Measurements from ENCODE around the gene ZNF426. TPM values are rescaled to one million over a fixed set of nuclear protein-coding genes. Genes with fewer than 3 reads are reported as not detected.

The ZNF426 gene
- total and polyA plus RNA-seq, 2 donors, result 5.0 to 11.1 TPM

GRCh38 chr19:9523885-9524474, 14.5 kb downstream of the ZNF426 start:
- no peaks in the 10 kb centered on the region for H3K27me3 ChIP-seq (ENCODE audit: control insufficient read depth in 2 of 2, insufficient read depth in 1 of 2, low read length in 1 of 2)
- H3K9me3 ChIP-seq (ENCODE audit: control insufficient read depth in 2 of 2, insufficient read depth in 1 of 2, low read length in 1 of 2), result peaks cover 25 to 50% of the 10 kb centered on the region in 2 donors
- peak in 1 of 9 donors; percentile 4 for DNase-seq (ENCODE audit: low read depth in 6 of 9, low spot score in 9 of 9)
- H3K27ac ChIP-seq (ENCODE audit: low read depth in 1 of 2, low read length in 1 of 2), result no peak overlapping the region
- 97% methylated on average over 1 of the region's 1 CpG for WGBS
- no peaks in the 10 kb centered on the region for H3K4me1 ChIP-seq (ENCODE audit: control insufficient read depth in 2 of 2, insufficient read depth in 2 of 2, low read length in 2 of 2)
- H3K4me3 ChIP-seq (ENCODE audit: low read length in 2 of 2), result no peak overlapping the region
- peaks cover 10 to 16% of the 10 kb centered on the region in 2 donors for H3K36me3 ChIP-seq (ENCODE audit: control insufficient read depth in 2 of 2, insufficient read depth in 2 of 2, low read length in 1 of 2)

DNA sequence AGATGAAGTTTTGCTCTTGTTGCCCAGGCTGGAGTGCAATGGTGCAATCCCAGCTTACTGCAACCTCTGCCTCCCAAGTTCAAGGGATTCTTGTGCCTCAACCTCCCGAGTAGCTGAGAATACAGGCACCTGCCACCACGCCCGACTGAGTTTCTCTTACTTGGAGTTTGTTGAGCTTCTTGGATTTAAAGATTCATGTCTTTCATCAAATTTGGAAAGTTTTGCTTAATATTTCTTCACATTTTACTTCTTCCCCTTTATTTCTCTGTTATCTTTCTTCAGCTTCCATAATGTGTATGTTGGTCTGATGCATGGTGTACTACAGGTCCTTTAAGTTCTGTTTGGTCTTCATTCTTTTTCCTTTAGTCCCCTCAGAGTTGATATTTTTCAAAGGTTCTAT, 31.2 kb downstream of the ZNF426 start:
- no peaks in the 10 kb centered on the region for H3K36me3 ChIP-seq (ENCODE audit: control insufficient read depth in 2 of 2, insufficient read depth in 2 of 2, low read length in 1 of 2)
- H3K4me1 ChIP-seq (ENCODE audit: control insufficient read depth in 2 of 2, insufficient read depth in 2 of 2, low read length in 2 of 2), result no peaks in the 10 kb centered on the region
- no peak overlapping the region for H3K27ac ChIP-seq (ENCODE audit: low read depth in 1 of 2, low read length in 1 of 2)
- H3K4me3 ChIP-seq (ENCODE audit: low read length in 2 of 2), result no peak overlapping the region
- no peaks in the 10 kb centered on the region for H3K27me3 ChIP-seq (ENCODE audit: control insufficient read depth in 2 of 2, insufficient read depth in 1 of 2, low read length in 1 of 2)
- peaks cover 1 to 15% of the 10 kb centered on the region in 2 donors for H3K9me3 ChIP-seq (ENCODE audit: control insufficient read depth in 2 of 2, insufficient read depth in 1 of 2, low read length in 1 of 2)
- whole genome bisulfite sequencing, result 91% methylated on average over 3 of the region's 3 CpGs
- no peak for DNase-seq (ENCODE audit: low read depth in 6 of 9, low spot score in 9 of 9)

- no peaks in the 10 kb centered on the region for H3K4me1 ChIP-seq (ENCODE audit: control insufficient read depth in 2 of 2, insufficient read depth in 2 of 2, low read length in 2 of 2)
- peaks cover 10 to 24% of the 10 kb centered on the region in 2 donors for H3K9me3 ChIP-seq (ENCODE audit: control insufficient read depth in 2 of 2, insufficient read depth in 1 of 2, low read length in 1 of 2)
- 98% methylated on average over 1 of the region's 1 CpG for WGBS
- peaks cover 0 to 4% of the 10 kb centered on the region in 2 donors for H3K27me3 ChIP-seq (ENCODE audit: control insufficient read depth in 2 of 2, insufficient read depth in 1 of 2, low read length in 1 of 2)
- H3K4me3 ChIP-seq (ENCODE audit: low read length in 2 of 2), result no peak overlapping the region
- DNase-seq (ENCODE audit: low read depth in 6 of 9, low spot score in 9 of 9), result no peak
- no peak overlapping the region for H3K27ac ChIP-seq (ENCODE audit: low read depth in 1 of 2, low read length in 1 of 2)
- H3K36me3 ChIP-seq (ENCODE audit: control insufficient read depth in 2 of 2, insufficient read depth in 2 of 2, low read length in 1 of 2), result no peaks in the 10 kb centered on the region
Observed at GRCh38 chr19:9500796-9501195, 37.6 kb downstream of the ZNF426 start.

DNA sequence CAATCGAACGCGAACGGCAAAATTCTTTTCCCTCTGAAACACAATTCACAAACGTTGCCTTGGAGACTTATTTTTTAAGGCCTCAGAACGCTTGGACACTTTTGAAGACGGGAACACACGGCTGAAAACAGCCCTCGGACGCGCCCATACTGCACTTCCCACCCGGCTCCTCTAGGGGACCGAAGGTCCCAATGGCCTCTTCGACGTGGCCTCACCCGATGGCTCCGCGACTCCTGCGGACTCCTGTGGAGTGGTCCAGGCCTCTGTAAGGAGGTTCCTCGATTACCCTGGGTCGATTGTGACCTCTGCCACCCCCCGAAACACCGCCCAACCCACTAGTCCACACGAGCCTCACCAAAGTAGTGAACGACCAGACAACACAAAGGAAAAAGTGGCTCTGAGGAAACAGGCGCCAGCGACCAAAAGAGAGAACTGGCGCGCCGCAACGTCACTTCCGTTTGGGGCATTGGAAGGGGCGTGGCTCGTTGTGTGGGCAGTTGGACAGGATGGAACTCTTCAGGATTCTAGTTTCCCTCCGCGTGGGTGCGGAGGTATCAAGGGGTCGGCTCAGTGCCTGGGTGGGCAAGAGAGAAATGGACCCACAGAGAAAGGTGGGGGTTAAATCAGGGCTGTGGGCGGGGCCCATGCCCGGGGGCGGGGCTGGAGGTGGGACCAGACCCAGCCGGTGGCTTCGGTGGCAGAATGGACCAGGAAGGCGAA, 40.1 kb downstream of the ZNF426 start, which contains the start of gene ZNF560:
Gene ZNF560 (minus strand): TSS at position 434 of the 720 bp plus-strand sequence. CDS start 23,303 bp downstream, outside the sequence.
- 10% methylated on average over 44 of the region's 44 CpGs for WGBS
- H3K4me3 ChIP-seq (ENCODE audit: low read length in 2 of 2), result no peak within 1 kb of the TSS
- no peaks in the 10 kb centered on the region for H3K4me1 ChIP-seq (ENCODE audit: control insufficient read depth in 2 of 2, insufficient read depth in 2 of 2, low read length in 2 of 2)
- H3K9me3 ChIP-seq (ENCODE audit: control insufficient read depth in 2 of 2, insufficient read depth in 1 of 2, low read length in 1 of 2), result peaks cover 10 to 29% of the 10 kb centered on the region in 2 donors
- peaks cover 0 to 4% of the 10 kb centered on the region in 2 donors for H3K27me3 ChIP-seq (ENCODE audit: control insufficient read depth in 2 of 2, insufficient read depth in 1 of 2, low read length in 1 of 2)
- H3K27ac ChIP-seq (ENCODE audit: low read depth in 1 of 2, low read length in 1 of 2), result no peak within 1 kb of the TSS
- no peak for DNase-seq (ENCODE audit: low read depth in 6 of 9, low spot score in 9 of 9)
- H3K36me3 ChIP-seq (ENCODE audit: control insufficient read depth in 2 of 2, insufficient read depth in 2 of 2, low read length in 1 of 2), result no peaks in the 10 kb centered on the region

GRCh38 chr19:9494096-9494495, 44.3 kb downstream of the ZNF426 start:
- Histone ChIP-seq H3K4me1 (ENCODE audit: control insufficient read depth in 2 of 2, insufficient read depth in 2 of 2, low read length in 2 of 2) (no peaks in the 10 kb centered on the region), H3K36me3 (ENCODE audit: control insufficient read depth in 2 of 2, insufficient read depth in 2 of 2, low read length in 1 of 2) (no peaks in the 10 kb centered on the region), H3K4me3 (ENCODE audit: low read length in 2 of 2) (no peak overlapping the region), H3K27me3 (ENCODE audit: control insufficient read depth in 2 of 2, insufficient read depth in 1 of 2, low read length in 1 of 2) (peaks cover 0 to 4% of the 10 kb centered on the region in 2 donors), H3K27ac (ENCODE audit: low read depth in 1 of 2, low read length in 1 of 2) (no peak overlapping the region), H3K9me3 (ENCODE audit: control insufficient read depth in 2 of 2, insufficient read depth in 1 of 2, low read length in 1 of 2) (peaks cover 9 to 27% of the 10 kb centered on the region in 2 donors)
- 94% methylated on average over 2 of the region's 2 CpGs for WGBS
- DNase-seq (ENCODE audit: low read depth in 6 of 9, low spot score in 9 of 9), result no peak

GRCh38 chr19:9487016-9487415, 51.4 kb downstream of the ZNF426 start:
- no peaks in the 10 kb centered on the region for H3K36me3 ChIP-seq (ENCODE audit: control insufficient read depth in 2 of 2, insufficient read depth in 2 of 2, low read length in 1 of 2)
- peaks cover 1 to 26% of the 10 kb centered on the region in 2 donors for H3K9me3 ChIP-seq (ENCODE audit: control insufficient read depth in 2 of 2, insufficient read depth in 1 of 2, low read length in 1 of 2)
- H3K4me1 ChIP-seq (ENCODE audit: control insufficient read depth in 2 of 2, insufficient read depth in 2 of 2, low read length in 2 of 2), result no peaks in the 10 kb centered on the region
- DNase-seq (ENCODE audit: low read depth in 6 of 9, low spot score in 9 of 9), result no peak
- H3K27me3 ChIP-seq (ENCODE audit: control insufficient read depth in 2 of 2, insufficient read depth in 1 of 2, low read length in 1 of 2), result no peaks in the 10 kb centered on the region
- no peak overlapping the region for H3K27ac ChIP-seq (ENCODE audit: low read depth in 1 of 2, low read length in 1 of 2)
- no peak overlapping the region for H3K4me3 ChIP-seq (ENCODE audit: low read length in 2 of 2)
- 96% methylated on average over 2 of the region's 2 CpGs for WGBS

GRCh38 chr19:9485140-9485539, 53.3 kb downstream of the ZNF426 start:
- H3K9me3 ChIP-seq (ENCODE audit: control insufficient read depth in 2 of 2, insufficient read depth in 1 of 2, low read length in 1 of 2), result peaks cover 1 to 22% of the 10 kb centered on the region in 2 donors
- no peak for DNase-seq (ENCODE audit: low read depth in 6 of 9, low spot score in 9 of 9)
- 92% methylated on average over 2 of the region's 2 CpGs for WGBS

GRCh38 chr19:9474975-9475374, 63.5 kb downstream of the ZNF426 start:
- H3K4me1 ChIP-seq (ENCODE audit: control insufficient read depth in 2 of 2, insufficient read depth in 2 of 2, low read length in 2 of 2), result no peaks in the 10 kb centered on the region
- H3K9me3 ChIP-seq (ENCODE audit: control insufficient read depth in 2 of 2, insufficient read depth in 1 of 2, low read length in 1 of 2), result peaks cover 0 to 6% of the 10 kb centered on the region in 2 donors
- H3K36me3 ChIP-seq (ENCODE audit: control insufficient read depth in 2 of 2, insufficient read depth in 2 of 2, low read length in 1 of 2), result no peaks in the 10 kb centered on the region
- H3K4me3 ChIP-seq (ENCODE audit: low read length in 2 of 2), result no peak overlapping the region
- no peak for DNase-seq (ENCODE audit: low read depth in 6 of 9, low spot score in 9 of 9)
- H3K27me3 ChIP-seq (ENCODE audit: control insufficient read depth in 2 of 2, insufficient read depth in 1 of 2, low read length in 1 of 2), result no peaks in the 10 kb centered on the region
- H3K27ac ChIP-seq (ENCODE audit: low read depth in 1 of 2, low read length in 1 of 2), result no peak overlapping the region

More at GRCh38 chr19:9485140-9485539, 53.3 kb downstream of the ZNF426 start:
- no peak overlapping the region for H3K27ac ChIP-seq (ENCODE audit: low read depth in 1 of 2, low read length in 1 of 2)
- H3K4me3 ChIP-seq (ENCODE audit: low read length in 2 of 2), result no peak overlapping the region
- H3K4me1 ChIP-seq (ENCODE audit: control insufficient read depth in 2 of 2, insufficient read depth in 2 of 2, low read length in 2 of 2), result no peaks in the 10 kb centered on the region
- H3K36me3 ChIP-seq (ENCODE audit: control insufficient read depth in 2 of 2, insufficient read depth in 2 of 2, low read length in 1 of 2), result no peaks in the 10 kb centered on the region
- no peaks in the 10 kb centered on the region for H3K27me3 ChIP-seq (ENCODE audit: control insufficient read depth in 2 of 2, insufficient read depth in 1 of 2, low read length in 1 of 2)
